Measurements from ENCODE around the gene CTNND2.

Gene CTNND2

GRCh38 chr5:11411621-11412020 lies 492.6 kb downstream of the CTNND2 start:
- DNase-seq (ENCODE audit: extremely low spot score) = no peak
- ChIA-PET POLR2A (no interaction called here), CTCF (interaction anchor here (0.7 kb wide), 1 partner anchor 9 kb away, joined by 3 read pairs; no protein-coding TSS in a partner anchor)
- TF ChIP-seq, protein P1, sequence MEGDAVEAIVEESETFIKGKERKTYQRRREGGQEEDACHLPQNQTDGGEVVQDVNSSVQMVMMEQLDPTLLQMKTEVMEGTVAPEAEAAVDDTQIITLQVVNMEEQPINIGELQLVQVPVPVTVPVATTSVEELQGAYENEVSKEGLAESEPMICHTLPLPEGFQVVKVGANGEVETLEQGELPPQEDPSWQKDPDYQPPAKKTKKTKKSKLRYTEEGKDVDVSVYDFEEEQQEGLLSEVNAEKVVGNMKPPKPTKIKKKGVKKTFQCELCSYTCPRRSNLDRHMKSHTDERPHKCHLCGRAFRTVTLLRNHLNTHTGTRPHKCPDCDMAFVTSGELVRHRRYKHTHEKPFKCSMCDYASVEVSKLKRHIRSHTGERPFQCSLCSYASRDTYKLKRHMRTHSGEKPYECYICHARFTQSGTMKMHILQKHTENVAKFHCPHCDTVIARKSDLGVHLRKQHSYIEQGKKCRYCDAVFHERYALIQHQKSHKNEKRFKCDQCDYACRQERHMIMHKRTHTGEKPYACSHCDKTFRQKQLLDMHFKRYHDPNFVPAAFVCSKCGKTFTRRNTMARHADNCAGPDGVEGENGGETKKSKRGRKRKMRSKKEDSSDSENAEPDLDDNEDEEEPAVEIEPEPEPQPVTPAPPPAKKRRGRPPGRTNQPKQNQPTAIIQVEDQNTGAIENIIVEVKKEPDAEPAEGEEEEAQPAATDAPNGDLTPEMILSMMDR (IDR thresholded peaks at IDR 0.05; ENCODE audit: control extremely low read depth, extremely low read depth, low read depth, missing control alignments) = no peak

DNA sequence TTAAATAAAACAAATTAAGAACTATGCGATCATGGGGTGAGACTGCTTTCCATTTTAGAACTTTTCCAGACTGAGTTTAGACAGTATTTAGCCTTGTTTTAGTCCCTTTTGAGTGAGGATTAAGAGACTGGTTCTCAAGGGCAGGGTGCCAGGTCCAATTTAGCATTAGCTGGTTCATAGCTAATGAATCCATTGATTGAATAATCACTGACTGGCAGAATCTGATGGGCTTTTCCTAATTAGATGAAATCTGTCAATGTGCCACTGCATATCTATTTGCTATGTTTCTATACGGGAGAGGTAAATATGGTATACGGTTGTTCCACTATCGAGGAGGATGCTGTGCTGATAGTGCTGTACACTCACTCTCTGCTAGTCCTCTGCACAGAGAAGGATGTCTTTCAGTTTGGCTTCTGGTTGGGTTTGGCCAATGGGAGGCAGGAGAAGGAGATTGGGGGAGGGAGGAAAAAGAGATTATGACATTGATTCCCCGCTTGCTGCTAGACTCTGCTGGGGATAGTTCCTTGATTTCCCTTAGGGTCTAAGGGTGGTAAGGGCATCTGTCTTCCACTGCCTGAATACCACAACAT lies 496.6 kb downstream of the CTNND2 start:
- ChIA-PET POLR2A (no interaction called here), CTCF (no interaction called here)
- DNase-seq (ENCODE audit: extremely low spot score) = no peak
- TF ChIP-seq, protein P1 (IDR thresholded peaks at IDR 0.05; ENCODE audit: control extremely low read depth, extremely low read depth, low read depth, missing control alignments) = no peak

GRCh38 chr5:11400316-11400715 lies 503.9 kb downstream of the CTNND2 start:
- DNase-seq (ENCODE audit: extremely low spot score) = no peak
- ChIA-PET CTCF (no interaction called here), POLR2A (no interaction called here)
- TF ChIP-seq, protein P1 (IDR thresholded peaks at IDR 0.05; ENCODE audit: control extremely low read depth, extremely low read depth, low read depth, missing control alignments) = no peak

DNA sequence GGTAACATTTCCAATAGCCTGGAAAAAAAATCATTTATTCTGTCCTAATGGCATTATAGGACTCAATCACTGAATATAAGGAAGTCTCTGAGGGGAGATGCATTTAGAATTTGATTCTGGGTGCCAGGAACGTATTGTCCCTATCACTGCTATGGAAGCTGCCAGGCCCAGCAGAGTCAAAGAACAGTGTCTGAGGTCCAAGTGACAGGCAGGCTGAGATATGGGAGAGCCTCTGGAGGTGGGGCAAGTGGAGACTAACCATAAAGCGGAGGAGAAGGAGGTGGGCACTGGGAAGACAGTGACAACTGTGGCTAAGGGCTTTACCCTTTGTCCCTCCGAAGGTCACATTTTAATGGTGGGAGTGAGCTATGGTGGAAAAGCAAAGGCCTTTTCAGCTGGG lies 505.5 kb downstream of the CTNND2 start:
- CTCF ChIA-PET = no interaction called here
- POLR2A ChIA-PET = no interaction called here
- TF ChIP-seq, protein P1 (IDR thresholded peaks at IDR 0.05; ENCODE audit: control extremely low read depth, extremely low read depth, low read depth, missing control alignments) = no peak
- DNase-seq (ENCODE audit: extremely low spot score) = no peak

DNA sequence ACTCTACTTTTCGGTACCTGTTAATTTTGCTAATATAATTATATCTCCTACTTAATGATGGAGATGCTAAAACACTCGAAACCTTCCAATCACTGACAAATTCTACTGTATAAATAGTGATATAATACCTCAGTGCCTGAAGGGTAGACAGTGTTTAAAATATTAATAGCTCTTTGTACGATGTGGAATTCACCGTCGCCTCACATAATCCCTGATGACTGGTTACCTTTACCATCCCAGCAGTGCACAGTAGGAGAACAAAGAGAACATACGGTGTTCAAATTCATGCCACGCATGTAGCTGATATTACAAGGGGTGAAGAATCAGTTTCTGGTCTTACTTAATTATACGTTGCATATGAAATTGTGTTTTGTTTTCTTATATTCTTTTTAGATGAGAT lies 506.7 kb downstream of the CTNND2 start:
- ChIA-PET POLR2A (no interaction called here), CTCF (interaction anchor here (1.0 kb wide), 1 partner anchor 9 kb away, joined by 3 read pairs; no protein-coding TSS in a partner anchor)
- no peak for DNase-seq (ENCODE audit: extremely low spot score)
- TF ChIP-seq, protein P1 (IDR thresholded peaks at IDR 0.05; ENCODE audit: control extremely low read depth, extremely low read depth, low read depth, missing control alignments) = no peak

DNA sequence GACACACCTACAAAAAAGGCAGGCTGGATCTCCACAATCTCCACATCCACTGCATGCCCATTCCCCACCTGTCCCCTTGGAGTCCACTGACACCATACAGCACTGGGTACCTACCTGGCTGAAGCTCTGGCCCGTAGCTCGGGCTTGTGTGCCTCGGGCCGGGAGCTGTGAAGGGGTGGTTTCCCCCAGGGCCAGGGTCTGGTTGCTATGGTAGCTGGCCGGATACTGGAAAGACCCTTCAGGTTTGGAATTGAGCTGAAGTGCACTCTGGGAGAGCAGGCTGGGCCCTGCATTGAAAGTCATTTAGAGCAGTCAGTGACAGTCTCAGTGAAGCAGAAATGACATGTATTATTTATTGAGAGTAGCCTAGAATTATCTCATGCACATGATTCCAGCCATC lies 507.3 kb downstream of the CTNND2 start:
- ChIA-PET CTCF (interaction anchor here (1.0 kb wide), 1 partner anchor 9 kb away, joined by 3 read pairs; no protein-coding TSS in a partner anchor), POLR2A (no interaction called here)
- no peak for DNase-seq (ENCODE audit: extremely low spot score)
- TF ChIP-seq, protein P1 (IDR thresholded peaks at IDR 0.05; ENCODE audit: control extremely low read depth, extremely low read depth, low read depth, missing control alignments) = no peak
